OCI-M1 (cell line): ENCODE measurements around the gene AKT3.
A peak's percentile ranks its signal among the peaks of the same experiment; 100 is the strongest.

Experiments used
- DNase-seq: peaks from one replicate; lab custom pipeline; 2025; lab: John Stamatoyannopoulos, UW

AKT3 gene

GRCh38 chr1:243461700-243462099 lies 388.3 kb downstream of the AKT3 start:
- no peak for DNase-seq

DNA sequence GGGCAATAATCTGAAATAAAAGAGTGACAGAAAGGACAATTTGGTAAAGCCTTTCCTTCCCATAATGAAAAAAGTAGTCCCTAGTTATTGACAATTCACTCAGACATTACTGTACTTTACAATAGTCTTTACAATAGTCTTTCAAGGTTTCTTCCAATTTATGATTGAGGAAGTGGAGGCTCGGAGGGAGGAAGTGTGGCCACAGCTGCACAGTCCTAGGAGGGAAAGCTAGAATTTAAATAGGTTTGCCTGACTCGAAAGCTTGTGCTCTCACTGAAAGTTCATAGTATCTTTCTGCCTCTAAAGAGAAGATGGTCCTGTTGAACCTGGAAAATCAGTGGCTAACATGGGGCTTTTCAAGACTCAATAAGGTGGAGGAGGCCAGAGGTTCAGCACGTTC lies 391.0 kb downstream of the AKT3 start:
- DNase-seq = peak; percentile 43

DNA sequence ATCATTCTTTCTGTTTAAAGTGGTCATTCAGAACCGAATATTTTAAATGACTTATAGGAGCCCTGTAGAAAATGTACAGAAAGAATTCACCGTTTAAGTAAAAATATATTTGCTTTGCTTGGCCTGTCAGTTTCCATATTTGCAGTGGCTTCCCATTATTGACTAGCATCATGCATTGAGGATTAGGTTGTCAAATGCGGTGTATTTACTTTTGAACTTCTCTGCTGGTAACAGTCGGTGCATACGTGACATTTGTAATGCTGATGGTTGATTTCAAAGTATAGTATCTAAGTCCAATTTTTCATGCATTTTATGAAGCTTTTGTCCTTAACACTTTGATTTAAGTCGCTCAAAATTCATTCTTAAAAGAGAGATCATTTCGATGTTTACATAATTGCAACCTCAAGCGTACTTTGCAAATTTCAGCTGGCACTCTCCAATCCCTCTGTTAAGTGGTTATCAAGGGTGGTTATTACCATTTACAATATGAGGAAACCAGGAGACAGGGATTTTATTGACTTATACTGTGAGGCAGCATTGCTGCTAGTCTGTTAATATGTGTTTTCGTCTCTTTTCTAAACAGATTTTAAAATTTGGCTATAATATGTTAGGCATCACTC lies 392.6 kb downstream of the AKT3 start:
- no peak for DNase-seq

GRCh38 chr1:243455760-243456651 lies 394.0 kb downstream of the AKT3 start:
- DNase-seq = no peak

- no peak for DNase-seq
Observed at GRCh38 chr1:243454328-243454997, 395.6 kb downstream of the AKT3 start.

DNA sequence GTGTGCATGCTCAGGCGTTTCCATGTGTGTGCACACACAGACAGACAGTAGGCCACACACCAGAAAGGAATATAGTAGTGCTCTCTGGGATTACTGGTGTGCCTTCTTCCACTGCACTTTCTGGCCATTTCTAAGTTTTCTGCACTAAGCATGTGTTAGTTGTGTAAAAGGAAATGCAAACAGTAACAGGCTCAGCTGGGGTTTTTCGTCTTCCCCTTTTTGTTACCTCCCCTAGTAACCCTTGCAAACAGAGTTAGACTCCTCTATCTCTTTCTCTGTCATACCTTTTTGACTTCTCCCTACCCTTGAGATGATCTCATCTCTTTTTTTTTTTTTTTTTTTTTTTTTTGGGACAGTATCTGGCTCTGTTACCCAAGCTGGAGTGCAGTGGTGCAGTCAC lies 398.0 kb downstream of the AKT3 start:
- DNase-seq = no peak

DNA sequence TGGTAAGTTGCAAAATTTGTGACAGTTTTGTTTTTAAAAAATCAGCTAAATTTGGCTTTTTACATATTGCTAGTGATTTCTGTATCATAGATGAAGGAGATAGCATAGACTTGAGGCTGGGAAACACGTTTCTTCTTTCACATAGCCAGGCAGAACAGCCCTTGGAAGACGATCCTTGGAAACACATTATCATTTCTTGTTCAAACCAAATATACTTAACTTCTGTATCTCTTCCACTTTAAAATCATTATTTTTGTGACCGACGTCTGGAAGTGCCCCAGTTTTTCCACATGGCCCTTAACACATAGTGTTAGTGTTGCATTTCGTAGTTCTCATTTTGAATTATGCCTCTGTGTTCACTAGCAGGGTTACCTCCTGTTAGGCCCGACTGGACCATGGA lies 400.7 kb downstream of the AKT3 start:
- DNase-seq = no peak

GRCh38 chr1:243447844-243448243 lies 402.2 kb downstream of the AKT3 start:
- DNase-seq = no peak

GRCh38 chr1:243447347-243447746 lies 402.7 kb downstream of the AKT3 start:
- no peak for DNase-seq

- no peak for DNase-seq
Observed at GRCh38 chr1:243443557-243443956, 406.5 kb downstream of the AKT3 start.

GRCh38 chr1:243441601-243442000 lies 408.4 kb downstream of the AKT3 start:
- no peak for DNase-seq

- DNase-seq = no peak
Observed at GRCh38 chr1:243440406-243440805, 409.6 kb downstream of the AKT3 start.

DNA sequence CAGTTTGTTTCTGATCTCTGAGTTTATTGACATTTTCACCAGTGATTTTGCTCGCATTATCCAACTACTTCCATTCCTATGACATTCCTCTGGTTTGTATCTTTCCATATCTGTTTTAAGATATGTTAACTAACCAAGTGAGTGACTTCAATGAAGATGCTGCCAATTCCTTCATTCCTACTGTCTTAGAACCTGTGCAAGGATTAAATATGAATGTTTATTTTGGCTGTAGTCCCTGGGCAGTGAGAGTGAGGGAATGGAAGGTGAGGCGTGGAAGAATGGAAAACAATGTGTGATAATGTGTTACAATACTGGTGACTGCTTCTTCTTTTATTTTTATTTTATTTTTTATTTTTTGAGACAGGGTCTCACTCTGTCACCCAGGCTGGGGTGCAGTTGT lies 411.2 kb downstream of the AKT3 start:
- DNase-seq = no peak
